Body of pancreas (tissue), 4 donors: ENCODE results near the gene STK31. TPM values are rescaled to one million over a fixed set of nuclear protein-coding genes. Genes with fewer than 3 reads are reported as not detected.

ENCODE experiments used
- ATAC-seq: fragments of 150-250 bp; one replicate; pipeline ENCODE4 v1.9.1; 2016
- DNase-seq, 4 donors: peaks; one replicate each; pipeline ENCODE4 v3.0.0-alpha.2; 2019
- H3K27ac ChIP-seq, 4 donors: fragments of 200-600 bp; sonication (generic); 1 replicate in 3 of 4; 2 replicates in 1 of 4; pipeline versions ENCODE4 v1.5.1 to v1.6.1; 2016 to 2019; ENCODE audit warnings: mild to moderate bottlenecking in 1 of 4, mixed read lengths in 1 of 4, moderate library complexity in 1 of 4
- H3K27me3 ChIP-seq, 2 donors: fragments of 200-600 bp; sonication (generic); one replicate each; pipeline ENCODE4 v1.6.0; 2016; ENCODE audit warnings: mild to moderate bottlenecking in 1 of 2
- H3K36me3 ChIP-seq, 2 donors: fragments of 200-600 bp; sonication (generic); replicated peaks in 1 of 2; 2 replicates each; pipeline ENCODE4 v1.5.1; 2016; ENCODE audit warnings: low read depth in 2 of 2; ENCODE audit not compliant: insufficient read depth in 1 of 2
- H3K4me1 ChIP-seq: fragments of 200-600 bp; sonication (generic); one replicate; pipeline ENCODE4 v1.6.0; 2016
- H3K4me3 ChIP-seq, 2 donors: fragments of 200-600 bp; sonication (generic); 1 replicate in 1 of 2; 2 replicates in 1 of 2; pipeline ENCODE4 v1.5.1; 2016 to 2019
- H3K9me3 ChIP-seq, 3 donors: fragments of 200-600 bp; sonication (generic); 1 replicate in 2 of 3; 2 replicates in 1 of 3; pipeline ENCODE4 v1.5.1; 2016
- CTCF ChIP-seq, 7 experiments: fragments of 450-650 bp in 4 of 7; fragments of 200-600 bp in 3 of 7; sonication (generic) in 3 of 7; IDR thresholded peaks; one replicate each; pipeline ENCODE4 v1.5.1; 2016 to 2019; ENCODE audit warnings: antibody characterized with exemption in 7 of 7
- POLR2A ChIP-seq, 3 donors: fragments of 450-650 bp; IDR thresholded peaks; one replicate each; pipeline ENCODE4 v1.6.1; 2016; ENCODE audit warnings: antibody characterized with exemption in 3 of 3, mild to moderate bottlenecking in 2 of 3
- WGBS, 2 donors: methylation state at CpG; one replicate each; pipeline ENCODE4 v1.1.5; 2017; 5-methylcytosine and 5-hydroxymethylcytosine counted together
- intact Hi-C: fragments of 100-400 bp; cut with DNase I; formaldehyde crosslinking; loops from one replicate; pipeline ENCODE4 v1.15.1; 2023
- total RNA-seq, 2 donors: library from RNA; depleted of rRNA; stranded (reverse); fragments of >200 nt; gene quantifications; one replicate each; pipeline ENCODE4 v1.1.0, GENCODE V29; 2016

STK31 gene
- total RNA-seq, 2 donors from 2014 or later, result 2.3 TPM; not detected in 1

- Histone ChIP-seq H3K27ac (no peak overlapping the region), H3K27me3 (no peaks in the 10 kb centered on the region), H3K4me1 (no peaks in the 10 kb centered on the region), H3K36me3 (no peaks in the 10 kb centered on the region), H3K9me3 (no peaks in the 10 kb centered on the region), H3K4me3 (no peak overlapping the region)
- intact Hi-C loops, result no loop called here
- 63 to 68% methylated on average over 3 of the region's 3 CpGs for WGBS, 2 donors
- ATAC-seq (no peak), DNase-seq (no peak)
- TF ChIP-seq CTCF (IDR thresholded peaks at IDR 0.05) (no peak), POLR2A (IDR thresholded peaks at IDR 0.05) (no peak)
Observed at GRCh38 chr7:23788843-23789242, 78.8 kb downstream of the STK31 start.

- ATAC-seq (no peak), DNase-seq (no peak)
- TF ChIP-seq POLR2A (IDR thresholded peaks at IDR 0.05) (no peak), CTCF (IDR thresholded peaks at IDR 0.05) (no peak)
- H3K9me3 ChIP-seq, result peaks cover 0 to 8% (median 0%) of the 10 kb centered on the region in 3 donors
- H3K4me1 ChIP-seq, result no peaks in the 10 kb centered on the region
- no peak overlapping the region for H3K4me3 ChIP-seq
- no peaks in the 10 kb centered on the region for H3K27me3 ChIP-seq
- H3K36me3 ChIP-seq, result no peaks in the 10 kb centered on the region
- intact Hi-C loops, result no loop called here
- no peak overlapping the region for H3K27ac ChIP-seq
Observed at GRCh38 chr7:23791721-23792120, 81.7 kb downstream of the STK31 start.

GRCh38 chr7:23802720-23803397 lies 92.8 kb downstream of the STK31 start:
- TF ChIP-seq POLR2A (IDR thresholded peaks at IDR 0.05) (no peak), CTCF (IDR thresholded peaks at IDR 0.05) (no peak)
- WGBS, 2 donors, result 59 to 64% methylated on average over 4 of the region's 4 CpGs
- intact Hi-C loops, result no loop called here

GRCh38 chr7:23804707-23805106 lies 94.7 kb downstream of the STK31 start:
- H3K27ac ChIP-seq, result no peak overlapping the region
- no peaks in the 10 kb centered on the region for H3K9me3 ChIP-seq
- H3K4me1 ChIP-seq, result peaks cover 9% of the 10 kb centered on the region
- no peaks in the 10 kb centered on the region for H3K27me3 ChIP-seq
- H3K36me3 ChIP-seq, result no peaks in the 10 kb centered on the region
- TF ChIP-seq POLR2A (IDR thresholded peaks at IDR 0.05) (no peak), CTCF (IDR thresholded peaks at IDR 0.05) (no peak)
- intact Hi-C loops, result no loop called here
- 33 to 42% methylated on average over 1 of the region's 1 CpG for WGBS, 2 donors
- ATAC-seq (no peak), DNase-seq (no peak)
- H3K4me3 ChIP-seq, result no peak overlapping the region

More at GRCh38 chr7:23802720-23803397, 92.8 kb downstream of the STK31 start:
- H3K4me1 ChIP-seq, result peaks cover 9% of the 10 kb centered on the region
- ATAC-seq, result no peak
- H3K9me3 ChIP-seq, result no peaks in the 10 kb centered on the region
- H3K27ac ChIP-seq, result no peak overlapping the region
- H3K4me3 ChIP-seq, result no peak overlapping the region
- H3K27me3 ChIP-seq, result no peaks in the 10 kb centered on the region
- no peak for DNase-seq
- H3K36me3 ChIP-seq, result no peaks in the 10 kb centered on the region

GRCh38 chr7:23808421-23808820 lies 98.4 kb downstream of the STK31 start:
- Histone ChIP-seq H3K36me3 (no peaks in the 10 kb centered on the region), H3K9me3 (no peaks in the 10 kb centered on the region), H3K4me1 (no peaks in the 10 kb centered on the region), H3K4me3 (no peak overlapping the region), H3K27ac (no peak overlapping the region), H3K27me3 (no peaks in the 10 kb centered on the region)
- intact Hi-C loops, result no loop called here
- ATAC-seq (no peak), DNase-seq (no peak)
- WGBS, 2 donors, result 84% methylated on average over 3 of the region's 3 CpGs
- TF ChIP-seq CTCF (IDR thresholded peaks at IDR 0.05) (no peak), POLR2A (IDR thresholded peaks at IDR 0.05) (no peak)
